Measurements from ENCODE around the gene SNX2.

Gene SNX2

DNA sequence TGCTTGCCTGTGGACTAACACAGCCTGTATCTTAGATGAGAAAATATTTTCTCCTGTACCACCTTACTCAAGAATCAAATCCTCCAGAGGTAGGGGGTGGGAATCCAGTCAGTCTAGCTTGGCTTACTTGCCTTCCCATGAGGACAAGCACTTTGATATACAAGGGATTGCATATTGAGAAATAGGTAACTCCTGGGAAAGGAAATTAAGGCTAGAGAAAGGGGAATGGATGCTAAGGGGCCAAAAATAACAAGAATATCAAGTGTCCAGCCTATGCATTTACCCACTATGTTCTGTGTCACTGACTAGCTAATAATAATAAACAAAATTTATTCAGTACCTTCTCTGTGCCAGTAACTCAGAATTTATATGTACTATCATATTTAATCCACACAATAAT is 21.4 kb upstream of the SNX2 start:
- H3K36me3 ChIP-seq, result no peaks in the 10 kb centered on the region
- H3K27ac ChIP-seq, result no peak overlapping the region
- no peak for DNase-seq
- no peak overlapping the region for H3K4me3 ChIP-seq (ENCODE audit: low read depth, low read length)
- TF ChIP-seq CTCF (IDR thresholded peaks at IDR 0.05; ENCODE audit: low read depth, low read length), result no peak
- H3K9me3 ChIP-seq (ENCODE audit: severe bottlenecking), result no peaks in the 10 kb centered on the region
- H3K27me3 ChIP-seq (ENCODE audit: insufficient read depth, low read depth, severe bottlenecking), result no peaks in the 10 kb centered on the region

- Histone ChIP-seq H3K4me3 (ENCODE audit: low read depth, low read length) (no peak overlapping the region), H3K27me3 (ENCODE audit: insufficient read depth, low read depth, severe bottlenecking) (no peaks in the 10 kb centered on the region), H3K36me3 (no peaks in the 10 kb centered on the region), H3K27ac (no peak overlapping the region), H3K9me3 (ENCODE audit: severe bottlenecking) (no peaks in the 10 kb centered on the region)
- no peak for DNase-seq
- TF ChIP-seq CTCF (IDR thresholded peaks at IDR 0.05; ENCODE audit: low read depth, low read length), result no peak
Measured at GRCh38 chr5:122755783-122756182, 19.1 kb upstream of the SNX2 start.

GRCh38 chr5:122756264-122756911 is 18.5 kb upstream of the SNX2 start:
- Histone ChIP-seq H3K36me3 (no peaks in the 10 kb centered on the region), H3K27me3 (ENCODE audit: insufficient read depth, low read depth, severe bottlenecking) (no peaks in the 10 kb centered on the region), H3K9me3 (ENCODE audit: severe bottlenecking) (no peaks in the 10 kb centered on the region), H3K27ac (no peak overlapping the region), H3K4me3 (ENCODE audit: low read depth, low read length) (no peak overlapping the region)
- DNase-seq, result no peak
- no peak for TF ChIP-seq CTCF (IDR thresholded peaks at IDR 0.05; ENCODE audit: low read depth, low read length)

- no peaks in the 10 kb centered on the region for H3K36me3 ChIP-seq
- H3K27ac ChIP-seq, result no peak overlapping the region
- no peaks in the 10 kb centered on the region for H3K27me3 ChIP-seq (ENCODE audit: insufficient read depth, low read depth, severe bottlenecking)
- H3K4me3 ChIP-seq (ENCODE audit: low read depth, low read length), result no peak overlapping the region
- H3K9me3 ChIP-seq (ENCODE audit: severe bottlenecking), result no peaks in the 10 kb centered on the region
- no peak for TF ChIP-seq CTCF (IDR thresholded peaks at IDR 0.05; ENCODE audit: low read depth, low read length)
- DNase-seq, result no peak
Measured at GRCh38 chr5:122757285-122757684, 17.6 kb upstream of the SNX2 start.

DNA sequence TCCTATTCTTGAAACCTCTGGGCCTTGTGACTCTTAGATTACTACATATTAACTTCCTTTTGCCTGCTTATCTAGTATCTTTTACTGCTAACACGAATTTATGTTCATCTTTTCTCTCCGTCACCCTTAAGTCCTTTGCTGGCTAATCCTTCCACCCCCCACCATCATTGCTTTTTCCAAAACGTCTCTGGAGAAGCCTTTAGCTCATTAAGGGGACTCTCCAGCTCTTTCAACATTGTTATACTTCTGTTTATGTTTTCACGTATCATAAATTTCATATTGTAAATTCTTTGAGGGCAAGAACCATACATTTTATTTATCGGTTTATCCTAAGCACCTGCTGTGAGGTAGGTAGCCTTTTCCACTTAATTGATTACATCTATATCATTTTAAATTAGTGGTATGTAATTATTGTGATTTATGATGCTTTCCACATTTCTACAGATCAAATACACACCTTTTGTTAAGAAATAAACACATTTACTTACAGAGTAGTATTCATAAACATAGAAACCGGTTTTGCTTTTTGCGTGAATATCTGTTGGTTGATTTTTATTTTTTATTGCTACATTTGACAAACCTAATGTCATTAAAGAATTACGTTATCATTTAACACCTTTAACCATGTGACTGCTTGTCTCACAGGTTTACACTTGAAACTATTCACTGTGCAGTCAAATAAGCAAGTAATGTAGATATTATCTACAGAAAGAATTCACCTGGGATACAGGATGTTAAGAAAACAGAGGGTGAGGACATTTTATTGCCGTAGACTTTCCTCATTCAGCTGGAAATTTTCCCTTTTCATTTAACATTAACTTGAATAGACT is 15.4 kb upstream of the SNX2 start:
- Histone ChIP-seq H3K27me3 (ENCODE audit: insufficient read depth, low read depth, severe bottlenecking) (no peaks in the 10 kb centered on the region), H3K27ac (no peak overlapping the region), H3K4me3 (ENCODE audit: low read depth, low read length) (no peak overlapping the region), H3K36me3 (no peaks in the 10 kb centered on the region), H3K9me3 (ENCODE audit: severe bottlenecking) (no peaks in the 10 kb centered on the region)
- no peak for TF ChIP-seq CTCF (IDR thresholded peaks at IDR 0.05; ENCODE audit: low read depth, low read length)
- no peak for DNase-seq

All from WERI-Rb-1 (cell line).